Calu3 (cell line): ENCODE measurements around the gene SPPL2C. TPM values are rescaled to one million over a fixed set of nuclear protein-coding genes. Genes with fewer than 3 reads are reported as not detected.

Source experiments
- BruUV-seq: library from RNA; stranded (reverse); fragments of 400-500 nt; replicated peaks from 2 replicates; lab custom pipeline; 2021; lab: Mats Ljungman, UMichigan
- CTCF ChIA-PET: fragments of 300-600 bp; sonication (Branson Sonifier 250); formaldehyde crosslinking; loops from one replicate; lab custom pipeline; 2022; ENCODE audit warnings: antibody characterized with exemption; lab: Charles Lee
- DNase-seq: peaks from one replicate; pipeline ENCODE4 v3.0.0; 2022
- H3K27ac Mint-ChIP-seq: one replicate; pipeline ENCODE4 v1.8.0; 2022; ENCODE audit warnings: mixed read lengths; ENCODE audit not compliant: unreplicated experiment
- H3K27me3 Mint-ChIP-seq: one replicate; pipeline ENCODE4 v1.8.0; 2022; ENCODE audit warnings: mixed read lengths; ENCODE audit not compliant: unreplicated experiment
- H3K36me3 Mint-ChIP-seq: one replicate; pipeline ENCODE4 v1.8.0; 2022; ENCODE audit warnings: mild to moderate bottlenecking, moderate library complexity, mixed read lengths; ENCODE audit not compliant: insufficient read depth, unreplicated experiment
- H3K4me1 Mint-ChIP-seq: one replicate; pipeline ENCODE4 v1.8.0; 2022; ENCODE audit warnings: mild to moderate bottlenecking, low read depth, mixed read lengths; ENCODE audit not compliant: unreplicated experiment
- H3K4me3 Mint-ChIP-seq: one replicate; pipeline ENCODE4 v1.8.0; 2022; ENCODE audit warnings: mild to moderate bottlenecking, low read depth, moderate library complexity, mixed read lengths; ENCODE audit not compliant: unreplicated experiment
- H3K9me3 Mint-ChIP-seq: one replicate; pipeline ENCODE4 v1.8.0; 2022; ENCODE audit warnings: low read depth, mixed read lengths; ENCODE audit not compliant: unreplicated experiment
- CTCF ChIP-seq: fragments of 200-600 bp; IDR thresholded peaks from one replicate; pipeline ENCODE4 v1.8.0; 2022; ENCODE audit warnings: antibody characterized with exemption; ENCODE audit not compliant: unreplicated experiment
- intact Hi-C: fragments of 100-400 bp; cut with micrococcal nuclease; formaldehyde crosslinking; loops from one replicate; pipeline ENCODE4 v1.10.0; 2022; ENCODE audit not compliant: unreplicated experiment
- total RNA-seq: library from RNA; stranded (reverse); gene quantifications from 2 replicates; pipeline ENCODE4 v1.2.3, GENCODE V29; 2022

Gene SPPL2C
- total RNA-seq, 1 experiment from 2014 or later, result not detected

DNA sequence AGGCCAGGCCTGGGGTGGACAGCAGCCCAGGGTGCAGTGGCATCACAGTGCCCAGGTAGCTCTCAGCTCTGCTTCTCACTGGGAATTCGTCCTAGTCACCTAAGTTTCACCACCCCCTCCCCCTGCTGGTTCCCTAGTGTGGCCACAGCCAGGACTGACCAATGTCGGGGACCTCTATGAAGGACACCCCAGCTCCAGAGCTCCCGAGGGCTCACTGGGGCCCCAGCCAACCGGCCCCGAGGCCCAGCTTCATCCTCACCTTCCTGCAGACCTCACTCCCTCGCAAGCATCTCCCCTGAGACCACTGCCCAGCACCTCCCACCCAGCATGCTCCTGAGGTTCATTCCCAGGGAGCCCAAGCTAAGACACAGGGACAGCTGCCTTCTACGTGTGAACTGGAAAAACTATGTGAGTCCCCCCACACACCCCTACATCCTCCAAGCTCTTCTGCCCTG is 4.9 kb downstream of the SPPL2C start:
- CTCF ChIA-PET, result interaction anchor here (1.2 to 4.3 kb wide), 2 partner anchors 10 to 209 kb away, joined by 3 to 36 read pairs; no protein-coding TSS in a partner anchor
- Mint-ChIP-seq H3K9me3 (no peaks in the 10 kb centered on the region), H3K4me3 (no peak overlapping the region), H3K27ac (no peak overlapping the region), H3K36me3 (no peaks in the 10 kb centered on the region), H3K27me3 (peaks cover 99% of the 10 kb centered on the region), H3K4me1 (no peaks in the 10 kb centered on the region)
- DNase-seq, result no peak
- no TSS peak for BruUV-seq
- intact Hi-C loops, result no loop called here
- no peak for TF ChIP-seq CTCF

DNA sequence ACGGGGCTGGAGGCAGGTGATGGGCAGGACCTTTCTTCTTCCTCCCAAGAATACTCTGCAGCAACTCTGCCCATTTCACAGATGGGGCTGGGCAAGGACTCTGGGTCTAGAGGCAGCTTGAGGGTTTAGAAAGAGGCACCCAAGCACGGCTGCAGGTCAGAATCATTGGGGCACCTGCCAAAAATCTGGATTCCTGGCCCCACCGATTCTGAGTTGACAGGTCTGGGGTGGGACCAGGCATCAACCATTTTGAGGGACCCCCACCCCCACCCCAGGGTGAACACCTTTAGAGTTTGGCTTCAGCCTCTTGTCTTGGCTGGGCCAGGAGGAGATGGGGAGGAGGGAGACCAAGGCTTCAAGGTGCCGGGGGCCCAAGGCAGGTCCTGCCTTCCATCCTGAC is 5.3 kb downstream of the SPPL2C start:
- H3K4me1 Mint-ChIP-seq, result no peaks in the 10 kb centered on the region
- no TSS peak for BruUV-seq
- no peak for DNase-seq
- H3K9me3 Mint-ChIP-seq, result no peaks in the 10 kb centered on the region
- CTCF ChIA-PET, result interaction anchor here (1.2 to 4.3 kb wide), 2 partner anchors 11 to 209 kb away, joined by 3 to 36 read pairs; no protein-coding TSS in a partner anchor
- H3K27me3 Mint-ChIP-seq, result peaks cover 99% of the 10 kb centered on the region
- no peak overlapping the region for H3K4me3 Mint-ChIP-seq
- TF ChIP-seq CTCF, result no peak
- intact Hi-C loops, result no loop called here
- H3K36me3 Mint-ChIP-seq, result no peaks in the 10 kb centered on the region
- no peak overlapping the region for H3K27ac Mint-ChIP-seq

- Mint-ChIP-seq H3K4me3 (no peak overlapping the region), H3K9me3 (no peaks in the 10 kb centered on the region), H3K36me3 (no peaks in the 10 kb centered on the region), H3K27me3 (peaks cover 99% of the 10 kb centered on the region), H3K27ac (no peak overlapping the region), H3K4me1 (no peaks in the 10 kb centered on the region)
- intact Hi-C loops, result no loop called here
- CTCF ChIA-PET, result interaction anchor here (0.6 to 4.3 kb wide), 2 partner anchors 12 to 210 kb away, joined by 4 to 36 read pairs; no protein-coding TSS in a partner anchor
- no TSS peak for BruUV-seq
- no peak for TF ChIP-seq CTCF
- DNase-seq, result no peak
Observed at GRCh38 chr17:45850468-45850867, 5.8 kb downstream of the SPPL2C start.

GRCh38 chr17:45851022-45851421 is 6.3 kb downstream of the SPPL2C start:
- CTCF ChIA-PET, result interaction anchor here (0.6 to 4.3 kb wide), 5 partner anchors 11 to 718 kb away, joined by 3 to 36 read pairs (median 4); no protein-coding TSS in a partner anchor
- no peaks in the 10 kb centered on the region for H3K9me3 Mint-ChIP-seq
- H3K4me3 Mint-ChIP-seq, result no peak overlapping the region
- no peak overlapping the region for H3K27ac Mint-ChIP-seq
- BruUV-seq, result no TSS peak
- H3K27me3 Mint-ChIP-seq, result peaks cover 99% of the 10 kb centered on the region
- DNase-seq, result no peak
- intact Hi-C loops, result no loop called here
- H3K36me3 Mint-ChIP-seq, result no peaks in the 10 kb centered on the region
- no peak for TF ChIP-seq CTCF
- no peaks in the 10 kb centered on the region for H3K4me1 Mint-ChIP-seq
